Esophagus squamous epithelium (tissue), 4 donors: ENCODE results near the gene ALDH16A1.

ENCODE experiments used
- CTCF ChIP-seq, 6 experiments: fragments of 450-650 bp in 4 of 6; fragments of 200-600 bp in 2 of 6; sonication (generic) in 2 of 6; IDR thresholded peaks; one replicate each; pipeline ENCODE4 v1.5.1; 2016 to 2019; ENCODE audit warnings: antibody characterized with exemption in 6 of 6, mild to moderate bottlenecking in 4 of 6, moderate library complexity in 4 of 6
- POLR2A ChIP-seq, 4 donors: fragments of 450-650 bp; IDR thresholded peaks; one replicate each; pipeline ENCODE4 v1.6.1; 2017; ENCODE audit warnings: antibody characterized with exemption in 4 of 4, mild to moderate bottlenecking in 4 of 4, moderate library complexity in 3 of 4

- TF ChIP-seq CTCF (IDR thresholded peaks at IDR 0.05) (no peak), POLR2A (IDR thresholded peaks at IDR 0.05) (no peak)
Observed at GRCh38 chr19:49458567-49458903, 5.5 kb downstream of the ALDH16A1 start.
